Stimulated activated naive CD8-positive, alpha-beta T cell treated with anti-CD3 and anti-CD28 coated beads, Interleukin-15, Interleukin-2, amounts not matched to agents 100 U/mL and 50 U/mL, for 24 hours (primary cell): ENCODE data around the gene PIEZO1.

Experiments
- ATAC-seq: fragments of 150-1000 bp; cut with Tn5 transposase; one replicate; pipeline ENCODE4 v1.10.0; 2021
- DNase-seq: peaks from one replicate; pipeline ENCODE4 v3.0.0; 2021

The PIEZO1 gene

DNA sequence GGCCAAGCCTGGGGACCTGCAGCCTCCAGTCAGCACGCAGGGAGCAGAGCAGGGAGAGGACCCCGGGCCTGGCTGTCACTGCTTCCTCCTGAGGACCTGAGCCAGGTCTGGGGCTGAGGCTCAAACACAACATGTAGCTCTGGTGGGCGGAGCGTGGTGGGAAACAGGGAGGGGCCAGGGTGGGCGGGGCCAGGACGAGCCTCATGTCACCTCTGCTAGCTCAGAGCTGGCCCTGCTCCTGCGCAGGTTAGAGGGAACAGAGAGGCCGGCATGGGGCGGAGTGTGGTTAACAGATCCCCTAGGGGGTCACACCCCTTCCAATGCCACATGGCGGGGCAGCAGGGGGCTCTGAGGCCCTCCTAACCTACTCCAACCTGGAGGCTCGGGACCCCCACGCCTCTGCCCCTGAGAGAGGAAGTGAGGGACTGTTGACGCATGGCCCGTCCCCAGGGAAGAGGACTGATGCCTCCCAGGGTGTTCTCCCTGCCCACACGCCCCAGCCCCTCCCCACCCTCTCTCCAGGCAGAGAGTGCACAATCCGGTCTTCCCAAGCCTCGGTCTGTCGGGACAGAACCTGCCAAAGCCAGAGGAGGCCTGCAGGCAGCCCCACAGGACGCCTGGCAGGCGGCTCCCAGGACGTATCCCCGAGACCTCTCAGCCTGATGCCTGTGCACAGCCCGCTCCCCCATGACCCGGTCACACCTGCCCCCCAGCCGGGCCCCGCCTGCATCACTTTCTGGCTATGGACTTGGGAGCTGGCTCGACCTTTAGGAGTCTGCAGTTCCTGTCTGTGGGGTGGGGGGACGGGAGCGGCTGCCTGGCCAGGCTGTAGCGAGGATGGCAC is 15.2 kb downstream of the PIEZO1 start:
- DNase-seq (peak; percentile 57), ATAC-seq (peak; percentile 53)

DNA sequence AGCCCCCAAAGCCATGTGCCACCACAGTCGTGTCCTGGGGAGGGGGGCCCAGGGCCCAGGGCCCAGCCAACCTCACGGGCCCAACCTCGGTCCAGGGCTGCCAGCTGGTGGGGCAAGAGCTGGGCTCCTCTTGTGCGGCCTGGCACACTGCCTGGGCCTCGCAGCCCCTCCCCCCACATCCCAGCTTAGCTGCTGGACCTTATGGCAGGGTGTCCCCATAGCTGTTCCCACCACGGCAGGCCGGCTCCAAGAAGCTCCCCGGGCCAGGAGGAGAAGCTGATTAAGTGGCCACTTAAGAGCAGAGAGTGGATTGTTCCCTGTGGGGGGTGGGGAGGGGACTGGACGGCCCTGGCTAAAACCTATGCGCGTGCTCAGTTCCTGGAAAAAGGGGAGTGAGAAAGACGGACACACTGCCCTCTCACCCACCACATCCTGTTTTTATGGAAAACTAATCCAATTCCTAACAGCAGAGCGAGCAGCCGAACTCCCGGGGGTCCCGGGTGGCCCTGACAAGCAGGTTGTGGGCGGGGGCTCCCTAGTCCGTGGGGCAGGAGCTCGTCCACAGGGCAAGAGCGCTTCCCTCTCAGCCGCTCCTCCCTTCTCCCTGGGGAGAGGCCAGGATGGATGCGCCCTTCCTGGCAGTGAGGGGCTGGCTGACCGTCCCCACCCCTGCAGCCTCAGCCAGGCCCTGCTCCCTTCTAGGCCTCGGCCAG is 16.8 kb downstream of the PIEZO1 start:
- DNase-seq = no peak
- no peak for ATAC-seq

DNA sequence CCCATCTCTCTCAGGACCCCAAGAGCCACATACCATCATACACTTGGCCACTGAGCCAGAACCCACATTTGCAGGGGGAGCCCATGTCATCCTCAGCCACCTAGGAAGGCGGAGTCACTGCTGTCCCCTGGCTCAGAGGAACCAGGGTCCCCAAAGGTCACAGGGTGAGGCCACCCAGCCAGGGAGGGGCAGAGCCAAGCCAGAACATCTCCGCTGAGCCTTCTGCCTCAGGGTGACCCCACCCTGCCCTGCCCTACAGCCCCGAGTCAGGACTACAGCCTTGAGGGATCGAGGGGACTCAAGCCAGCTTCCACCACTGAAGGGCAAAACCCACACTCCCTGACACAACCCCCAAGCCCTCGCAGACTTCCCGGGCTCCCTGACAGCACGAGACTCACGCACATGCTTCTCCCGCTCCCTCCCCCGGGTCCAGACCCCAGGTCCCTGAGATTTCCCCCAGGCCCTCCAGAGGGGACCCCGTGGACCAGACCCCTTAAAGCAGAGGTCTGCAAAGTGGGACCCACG is 17.4 kb downstream of the PIEZO1 start:
- DNase-seq = no peak

DNA sequence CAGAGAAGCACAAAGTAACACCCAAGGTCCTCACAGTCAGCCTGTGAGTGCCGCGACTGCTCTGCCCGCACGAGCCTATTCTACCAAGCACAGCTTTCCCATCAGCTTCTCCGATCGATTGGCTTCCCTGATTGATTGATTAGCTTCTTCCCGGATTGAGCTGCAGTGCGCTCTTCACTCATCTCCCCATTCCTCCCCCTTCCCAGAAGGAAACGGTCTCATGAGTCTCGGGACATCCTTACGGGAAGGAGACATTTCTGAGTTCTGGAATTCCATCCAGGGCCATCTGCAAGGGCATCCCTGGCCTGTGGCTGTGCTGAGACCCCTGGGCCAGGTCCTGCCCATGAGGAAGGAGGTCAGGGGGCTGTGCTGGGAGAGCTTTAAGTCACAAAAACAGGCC is 18.0 kb downstream of the PIEZO1 start:
- ATAC-seq (no peak), DNase-seq (no peak)

More for the DNA sequence above, 17.4 kb downstream of the PIEZO1 start:
- no peak for ATAC-seq

DNA sequence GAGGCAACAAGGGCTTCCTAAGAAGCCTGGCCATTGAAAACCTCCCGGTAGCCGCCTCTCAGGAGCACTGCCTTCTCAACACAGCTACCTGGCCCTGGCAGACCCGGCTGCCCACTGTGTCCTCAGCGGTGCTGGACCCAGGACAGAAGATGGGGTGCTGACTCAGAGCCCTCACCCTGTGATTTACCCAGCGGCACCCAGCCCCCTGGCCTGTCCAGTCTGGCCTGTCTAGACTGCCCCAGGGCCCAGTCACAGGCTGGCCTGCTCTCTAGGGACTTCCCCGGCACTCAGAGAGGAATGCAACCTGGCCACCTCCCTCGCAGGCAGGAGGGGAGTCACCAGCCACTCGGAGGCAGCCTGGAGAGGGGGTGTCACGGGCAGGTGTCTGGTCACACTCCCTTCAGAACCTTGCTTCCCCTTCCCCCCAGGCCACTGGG is 20.1 kb downstream of the PIEZO1 start:
- DNase-seq (no peak), ATAC-seq (no peak)

DNA sequence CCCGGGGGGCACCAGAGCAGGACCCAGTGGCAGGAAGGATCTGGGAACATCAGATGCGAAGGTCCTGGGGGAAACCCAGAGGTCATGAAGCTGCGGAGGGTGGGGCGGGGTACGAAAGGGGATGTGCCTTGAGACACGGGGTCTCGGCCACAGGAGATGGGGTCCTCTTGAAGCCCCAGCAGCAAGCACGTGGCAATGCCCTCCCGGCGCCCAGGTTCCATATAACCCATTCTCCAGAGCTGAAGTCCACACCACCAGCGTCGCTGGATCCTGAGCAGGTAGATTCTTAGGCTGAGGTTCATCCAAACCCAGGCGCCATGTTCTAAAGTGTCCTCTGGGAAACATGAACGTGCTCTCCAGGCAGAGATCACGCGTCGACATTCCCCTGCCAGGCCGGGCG is 20.9 kb downstream of the PIEZO1 start:
- no peak for DNase-seq
- no peak for ATAC-seq

DNA sequence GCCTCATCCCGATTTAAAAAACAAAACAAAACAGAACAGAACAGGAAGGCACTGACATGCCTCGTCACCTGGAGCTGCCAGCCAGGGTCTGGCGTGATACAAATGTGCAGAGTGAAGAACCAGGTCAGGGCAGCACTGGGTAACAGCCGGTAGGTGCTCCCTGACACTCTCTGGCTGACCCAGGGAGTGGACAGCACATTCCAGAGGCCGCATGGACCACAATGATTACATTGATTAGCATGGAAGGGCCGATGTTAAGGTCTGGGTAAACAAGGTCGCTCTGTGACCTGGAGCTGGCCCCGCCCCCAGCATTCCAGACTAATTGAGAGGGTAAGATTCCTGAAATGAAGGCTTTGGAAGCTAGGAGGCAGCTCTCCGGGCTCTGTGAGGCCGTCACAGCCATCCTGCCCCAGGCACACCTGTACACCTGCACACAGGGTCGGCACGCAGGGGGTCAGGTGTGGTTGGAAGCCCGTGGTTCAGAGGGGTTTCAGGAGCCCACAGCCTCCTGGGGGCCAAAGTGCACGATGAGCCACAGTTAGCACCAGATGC is 21.4 kb downstream of the PIEZO1 start:
- ATAC-seq = no peak
- no peak for DNase-seq

DNA sequence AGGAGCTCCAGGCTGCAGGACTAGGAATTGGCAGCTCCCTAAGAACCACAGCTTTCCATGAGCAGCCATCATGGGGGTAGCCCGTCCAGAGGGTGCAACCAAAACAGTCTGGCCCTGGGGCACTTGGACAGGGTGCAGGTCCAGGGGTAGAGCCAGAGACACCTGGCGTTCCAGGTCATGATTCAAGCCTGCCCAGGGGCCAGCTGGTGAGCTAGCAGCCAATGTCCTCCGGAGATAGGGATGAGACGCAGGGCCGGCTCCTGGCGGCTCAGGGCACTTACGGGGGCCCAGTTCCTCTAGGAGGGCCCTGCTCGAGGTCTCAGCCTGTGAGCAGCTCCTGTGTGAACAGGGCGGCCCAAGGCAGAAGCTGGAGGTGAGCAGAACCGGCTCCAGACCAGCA is 22.1 kb downstream of the PIEZO1 start:
- ATAC-seq (no peak), DNase-seq (no peak)

DNA sequence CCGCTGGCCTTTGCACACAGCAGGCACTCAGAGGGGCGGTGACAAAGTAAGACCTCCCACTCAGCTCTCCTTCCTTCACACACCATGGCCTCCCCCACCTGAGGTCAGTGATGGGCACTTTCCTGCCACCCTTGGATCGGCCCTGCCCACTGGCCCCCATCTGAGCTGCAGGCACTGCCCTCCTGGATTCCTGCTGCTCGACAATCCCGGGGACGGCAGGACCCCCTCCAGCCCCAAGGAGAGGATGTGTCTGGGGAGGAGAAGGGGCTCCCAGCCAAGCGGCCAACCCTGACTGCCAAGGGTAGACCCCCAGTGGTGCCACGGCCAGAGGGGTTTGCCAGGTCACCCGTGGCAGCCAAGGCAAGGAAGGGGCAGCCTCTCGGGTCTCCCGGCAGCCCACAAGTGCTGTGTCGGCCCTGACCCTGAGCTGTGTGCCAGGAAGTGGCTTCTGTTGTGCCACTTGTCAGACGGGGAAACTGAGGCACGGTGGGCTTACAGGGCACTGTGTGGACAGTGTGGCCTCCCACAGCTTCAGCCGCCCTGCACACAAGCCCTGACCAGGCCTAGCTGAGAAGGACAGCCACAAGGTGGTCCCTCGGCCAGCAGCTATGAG is 22.7 kb downstream of the PIEZO1 start:
- DNase-seq (no peak), ATAC-seq (no peak)

DNA sequence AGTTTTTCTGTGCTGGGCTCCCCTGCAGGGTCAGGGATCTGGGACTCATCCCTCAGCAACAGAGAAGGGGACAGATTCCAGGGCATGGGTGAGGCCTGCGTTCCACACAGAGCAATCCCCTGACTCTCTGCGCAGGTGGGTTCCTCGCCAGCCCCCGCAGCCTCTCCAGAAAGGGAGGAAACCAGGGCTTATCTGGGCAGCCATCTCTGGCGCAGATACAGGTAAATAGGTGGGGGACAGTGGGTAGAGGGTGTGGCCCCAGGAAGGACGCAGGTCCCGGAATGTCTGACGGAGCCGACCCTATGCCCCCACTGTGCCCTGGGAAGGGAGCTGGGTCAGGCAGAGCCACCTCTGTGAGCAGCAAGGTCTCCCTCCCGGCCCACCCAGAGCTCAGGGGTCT is 23.2 kb downstream of the PIEZO1 start:
- no peak for DNase-seq
- ATAC-seq = no peak

DNA sequence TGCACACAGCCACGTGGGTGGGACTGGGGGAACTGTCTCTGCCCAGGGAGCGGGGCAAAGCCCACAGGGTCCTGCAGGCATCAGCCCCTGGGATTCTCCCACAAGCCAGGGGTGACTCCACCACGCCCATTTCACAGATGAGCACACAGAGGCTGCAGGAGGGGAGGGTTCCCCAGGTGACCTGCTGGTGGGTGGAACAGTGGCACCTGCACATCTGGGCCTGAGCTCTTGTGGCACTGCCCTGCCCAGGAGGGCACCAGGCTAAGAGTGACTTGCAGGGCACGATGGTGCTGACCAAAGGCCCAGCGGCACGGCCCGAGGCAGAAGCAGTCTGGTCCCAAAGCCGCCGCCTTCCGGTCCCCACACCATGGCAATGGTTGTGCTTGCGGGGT is 23.9 kb downstream of the PIEZO1 start:
- DNase-seq = no peak
- no peak for ATAC-seq

DNA sequence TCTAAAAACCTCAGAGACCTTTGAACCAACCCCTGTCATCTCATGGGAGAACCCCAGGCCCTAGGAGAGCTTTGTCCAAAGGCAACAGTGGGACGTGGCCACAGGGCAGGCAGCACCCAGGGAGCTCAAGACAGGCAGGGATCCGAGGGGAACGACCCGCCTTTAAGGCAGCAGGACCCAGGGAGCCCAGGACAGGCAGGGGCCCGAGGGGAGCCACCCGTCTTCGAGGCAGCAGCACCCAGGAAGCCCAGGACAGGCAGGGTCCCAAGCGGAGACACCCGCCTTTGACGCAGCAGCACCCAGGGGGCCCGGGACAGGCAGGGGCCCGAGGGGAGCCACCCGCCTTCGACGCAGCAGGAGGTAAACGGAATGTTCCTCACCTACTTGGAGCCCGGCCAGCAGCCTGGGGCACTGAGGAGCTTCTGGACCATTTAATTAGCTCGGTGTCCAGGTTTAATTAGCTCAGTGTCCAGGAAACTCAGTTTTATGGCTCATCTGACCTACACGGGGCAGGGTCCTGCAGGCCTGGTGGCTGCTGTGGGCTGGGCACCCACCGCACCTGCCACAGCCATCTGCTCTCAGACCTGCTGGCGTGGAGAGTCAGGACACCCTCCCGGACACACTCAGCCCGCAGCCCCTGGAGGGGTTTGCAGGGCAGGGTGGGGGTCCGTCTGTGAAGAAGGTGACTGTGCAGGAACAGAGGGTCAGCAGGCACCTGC is 24.4 kb downstream of the PIEZO1 start:
- ATAC-seq (no peak), DNase-seq (no peak)

DNA sequence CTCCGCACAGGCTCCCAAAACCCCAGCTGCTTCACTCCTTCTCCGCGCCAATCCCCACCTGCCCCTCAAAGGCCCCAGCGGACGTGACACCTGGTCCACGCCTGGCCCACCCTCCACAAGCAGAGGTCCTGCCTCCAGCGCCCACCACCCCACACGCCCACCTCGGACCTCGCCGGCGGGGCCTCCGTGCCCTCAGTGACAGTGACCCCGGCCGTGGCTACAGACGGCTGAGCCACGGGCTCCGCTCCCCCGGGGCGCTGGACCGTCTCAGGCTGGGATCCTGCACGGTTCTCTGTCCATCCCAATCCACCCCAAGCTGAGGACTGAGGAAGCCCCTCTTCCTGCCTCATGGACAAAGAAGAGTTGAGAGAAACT is 25.1 kb downstream of the PIEZO1 start:
- no peak for ATAC-seq
- no peak for DNase-seq

DNA sequence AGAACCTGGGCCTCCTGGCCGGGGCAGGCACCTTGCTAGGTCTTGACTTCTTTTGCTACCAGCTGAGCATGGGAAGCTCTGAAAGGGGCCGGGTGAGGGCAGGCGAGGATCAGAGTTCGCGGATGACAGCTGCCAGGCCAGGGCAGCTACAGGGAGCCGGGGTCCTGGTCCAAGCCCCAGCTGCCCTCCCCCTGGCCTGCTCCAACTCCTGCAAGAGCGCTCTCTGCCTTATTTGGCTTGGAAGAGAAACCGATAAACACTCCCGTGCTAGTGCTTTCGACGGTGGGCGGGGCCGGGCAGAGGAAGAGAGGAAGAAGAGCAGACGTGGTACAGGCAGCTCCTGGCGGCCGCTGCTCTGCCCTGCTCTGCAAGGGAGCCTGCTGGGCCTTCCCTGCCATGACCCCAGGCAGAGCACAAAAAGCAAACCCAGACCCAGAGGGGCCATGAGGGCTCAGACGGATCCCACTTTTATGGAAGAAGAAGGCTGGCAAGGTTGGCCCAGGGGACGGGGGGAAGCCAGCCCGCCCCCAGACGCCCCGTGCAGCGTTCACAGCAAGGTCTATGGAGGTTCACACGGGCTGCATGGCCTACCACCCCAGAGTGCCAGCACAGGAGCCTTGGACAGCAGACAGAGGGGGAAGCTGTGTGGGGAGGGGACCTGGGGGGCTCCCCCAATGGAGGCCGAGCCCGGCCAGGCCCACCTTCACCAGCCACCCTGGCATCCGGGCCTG is 25.6 kb downstream of the PIEZO1 start:
- DNase-seq (no peak), ATAC-seq (no peak)

DNA sequence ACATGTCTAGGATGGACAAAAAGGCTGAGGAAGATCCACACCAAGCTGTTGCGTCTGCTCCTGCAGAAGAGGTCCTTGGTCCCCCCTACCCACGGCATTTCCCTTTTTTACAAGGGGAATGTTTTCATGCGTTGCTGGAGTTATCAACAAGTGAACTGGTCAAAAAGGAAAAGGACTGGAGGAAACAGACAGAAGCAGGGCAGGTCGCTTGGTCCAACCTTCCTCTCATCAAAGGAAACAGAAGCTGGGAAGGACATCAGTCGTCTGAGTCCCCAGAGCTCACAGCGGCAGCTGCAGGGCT is 26.1 kb downstream of the PIEZO1 start:
- ATAC-seq = no peak
- DNase-seq = no peak

DNA sequence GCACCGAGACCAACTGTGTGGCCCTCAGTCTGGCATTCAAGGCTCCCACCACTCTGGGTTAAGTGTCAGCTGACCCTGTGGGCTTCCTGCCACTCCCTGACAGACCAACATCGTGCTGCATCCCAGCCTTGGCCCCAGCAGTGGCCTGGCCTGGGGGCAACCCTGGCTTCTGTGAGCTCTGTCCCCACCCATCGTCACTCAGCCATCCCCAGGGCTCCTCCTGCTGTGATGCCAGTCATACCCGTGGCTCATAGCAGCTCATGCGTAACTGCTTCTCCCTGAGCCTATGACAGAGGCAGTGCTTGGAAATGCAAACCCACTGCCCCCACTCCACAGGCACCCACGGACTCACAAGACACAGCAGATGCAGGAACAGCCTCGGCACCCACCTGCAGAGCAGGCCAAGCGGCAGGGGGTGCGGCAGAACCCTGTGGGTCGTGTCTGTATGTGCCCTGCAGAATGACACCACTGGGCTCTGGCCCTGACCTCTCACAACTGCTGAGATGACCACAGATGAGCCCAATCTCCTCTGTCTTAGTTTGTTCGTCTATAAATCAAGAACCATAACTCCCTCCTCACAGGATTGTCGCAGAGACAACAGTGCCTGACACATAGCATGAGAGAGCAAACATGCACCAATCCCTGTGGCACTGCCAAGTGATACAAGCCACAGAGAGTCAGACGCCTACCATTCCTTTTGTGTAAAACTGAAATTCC is 26.6 kb downstream of the PIEZO1 start:
- no peak for ATAC-seq
- no peak for DNase-seq

DNA sequence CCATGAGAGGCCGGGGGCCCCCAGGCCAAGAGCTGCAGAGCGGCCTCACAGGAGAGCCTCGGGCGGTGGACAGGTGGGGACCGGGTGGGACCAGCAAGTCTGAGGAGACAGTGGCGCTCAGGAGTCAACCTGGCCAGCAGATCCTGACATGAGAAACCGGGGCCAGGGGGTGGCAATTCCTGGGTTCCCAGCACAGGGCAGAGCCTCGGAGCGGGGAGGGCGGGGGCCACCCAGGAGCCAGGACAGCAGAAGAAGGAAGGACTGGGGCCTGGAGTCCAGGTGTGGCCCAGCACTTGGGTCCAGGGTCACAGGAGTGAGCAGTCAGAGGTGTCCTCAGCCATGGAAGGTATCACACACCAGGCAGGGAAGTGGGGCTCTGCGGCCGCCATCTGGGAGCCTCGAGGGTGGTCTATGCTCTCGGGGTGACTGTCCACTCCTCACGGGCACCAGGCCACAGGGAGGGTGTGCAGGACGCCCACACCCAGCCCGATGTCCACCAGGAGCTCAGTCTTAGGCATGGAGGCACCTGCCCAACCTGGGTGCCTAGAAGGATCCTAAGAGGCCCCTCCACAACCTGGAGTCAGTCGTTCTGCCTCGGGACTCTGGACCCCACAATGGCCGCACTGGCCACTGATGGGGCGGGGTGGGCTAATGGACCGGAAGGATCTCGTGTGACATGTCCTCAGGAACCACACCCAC is 29.1 kb downstream of the PIEZO1 start:
- ATAC-seq (no peak), DNase-seq (no peak)

DNA sequence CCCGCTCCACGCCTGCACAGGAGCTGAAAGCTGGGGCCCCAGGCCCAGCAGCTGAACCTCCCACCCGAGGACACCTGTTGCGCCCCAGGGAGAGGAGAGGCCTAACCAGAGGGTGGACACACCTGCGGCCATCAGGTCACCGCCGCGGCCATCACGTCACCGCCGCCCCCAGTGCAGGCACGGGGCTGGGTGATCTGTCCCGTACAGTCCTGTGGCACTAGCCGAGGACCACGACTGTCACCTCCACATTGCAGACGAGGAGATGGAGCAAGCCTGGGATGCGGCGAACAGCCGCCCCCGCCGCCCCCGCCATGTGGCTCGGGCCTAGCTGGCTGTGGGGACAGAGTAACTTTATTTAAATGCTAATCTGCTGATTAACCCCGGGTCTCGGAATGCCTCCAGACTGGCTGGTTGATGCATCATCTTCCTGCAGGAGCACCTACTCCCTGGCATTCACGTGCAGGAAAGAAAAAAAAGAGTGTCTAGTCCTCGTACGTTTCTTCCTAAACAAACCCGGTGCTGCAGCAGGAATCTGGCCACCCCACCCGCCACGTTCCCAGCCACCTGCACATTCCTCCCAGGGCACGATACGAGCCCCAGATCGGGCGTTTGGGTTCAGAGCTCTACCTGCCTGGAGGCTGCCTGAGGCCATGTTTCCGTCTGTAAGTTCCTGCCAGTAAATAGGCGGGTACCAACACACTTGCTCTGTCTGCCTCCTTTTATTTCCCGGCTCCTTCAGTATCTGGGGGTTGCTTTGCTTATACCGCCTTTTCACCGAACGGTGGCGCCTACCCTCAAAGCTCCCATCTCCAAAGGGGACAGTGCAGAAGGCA is 29.9 kb downstream of the PIEZO1 start:
- ATAC-seq = no peak
- DNase-seq = no peak
